ENCODE data around the gene C14orf180. TPM values are rescaled to one million over a fixed set of nuclear protein-coding genes. Genes with fewer than 3 reads are reported as not detected.

C14orf180 gene
- total and polyA plus RNA-seq, 10 of the 15 experiments (the other 5 are each of a cell fraction or from before 2014, with no cell fraction given) = not detected

- TF ChIP-seq USF1 (IDR thresholded peaks at IDR 0.05; ENCODE audit: borderline replicate concordance, extremely low read length, insufficient read depth, low read depth, low read length) = no peak
- TF ChIP-seq MAX (IDR thresholded peaks at IDR 0.05; ENCODE audit: low read depth, low read length) = no peak
- TF ChIP-seq PML (IDR thresholded peaks at IDR 0.05; ENCODE audit: low read length) = no peak
- TF ChIP-seq ZNF592 (IDR thresholded peaks at IDR 0.05) = no peak
- TF ChIP-seq ATF7 (IDR thresholded peaks at IDR 0.05; ENCODE audit: low read depth) = no peak
- TF ChIP-seq NFIC (IDR thresholded peaks at IDR 0.05; ENCODE audit: low read depth, low read length) = no peak
- TF ChIP-seq JUND (IDR thresholded peaks at IDR 0.05; ENCODE audit: low read depth, low read length) = no peak
These were observed 59.4 kb downstream of the C14orf180 start (continued) for GRCh38 chr14:104638927-104639450.

- H3K9ac ChIP-seq (ENCODE audit: control insufficient read depth, insufficient read depth, low read length) = no peak overlapping the region
- H3K9me3 ChIP-seq (replicated peaks; ENCODE audit: control insufficient read depth, insufficient read depth, low read length) = no peaks in the 10 kb centered on the region
- FAIRE-seq = no peak
- H4K20me1 ChIP-seq (ENCODE audit: control insufficient read depth, insufficient read depth) = no peaks in the 10 kb centered on the region
- RAD21 ChIA-PET (ENCODE audit: unreplicated experiment) = interaction anchor here (1.0 kb wide), 1 partner anchor 562 kb away, joined by 5 read pairs; no protein-coding TSS in a partner anchor
- WGBS (ENCODE audit: insufficient coverage, insufficient replicate concordance, low lambda C conversion rate, missing lambda C conversion rate) = 17% methylated on average over 5 of the region's 5 CpGs
- H3K4me1 ChIP-seq (ENCODE audit: control insufficient read depth, insufficient read depth, low read length) = no peaks in the 10 kb centered on the region
- no peaks in the 10 kb centered on the region for H3K36me3 ChIP-seq (ENCODE audit: control insufficient read depth in 2 of 2, insufficient read depth in 2 of 2, low read length in 1 of 2)
- SMC1A ChIA-PET (ENCODE audit: uncharacterized antibody, unreplicated experiment) = no interaction called here
- POLR2A ChIA-PET = no interaction called here
- no peak for ATAC-seq
- H3K27ac ChIP-seq (ENCODE audit: control insufficient read depth, insufficient read depth) = no peak overlapping the region
- in situ Hi-C loops (cut with MboI) = no loop called here
- CTCF ChIA-PET = interaction anchor here (1.2 to 2.7 kb wide), 2 partner anchors 9 to 562 kb away, joined by 6 to 7 read pairs; no protein-coding TSS in a partner anchor
- no peaks in the 10 kb centered on the region for H3K27me3 ChIP-seq (replicated peaks in 1 of 2; ENCODE audit: control insufficient read depth in 2 of 2, insufficient read depth in 2 of 2, low read length in 1 of 2)
- no peak for DNase-seq (ENCODE audit: low read depth, low spot score)
- no peaks in the 10 kb centered on the region for H3K79me2 ChIP-seq (ENCODE audit: control insufficient read depth, insufficient read depth, low read length)
- H2AFZ ChIP-seq (ENCODE audit: control insufficient read depth, low read depth, low read length) = no peak overlapping the region
- intact Hi-C loops (cut with micrococcal nuclease; ENCODE audit: unreplicated experiment) = no loop called here
- no peak overlapping the region for H3K4me3 ChIP-seq
- TF ChIP-seq ELK1 (IDR thresholded peaks at IDR 0.05; ENCODE audit: low read depth, low read length) = no peak
- TF ChIP-seq MXI1 (IDR thresholded peaks at IDR 0.05; ENCODE audit: low read depth, low read length) = no peak
- no peak for TF ChIP-seq PML (IDR thresholded peaks at IDR 0.05; ENCODE audit: low read length)
- no peak for TF ChIP-seq PAX5 (IDR thresholded peaks at IDR 0.05; ENCODE audit: borderline replicate concordance, low read depth, low read length)
- no peak for TF ChIP-seq CTCF (IDR thresholded peaks at IDR 0.05 in 2 of 3, conservative IDR thresholded peaks at IDR 0.05 in 1 of 3; ENCODE audit: control insufficient read depth in 2 of 3, extremely low read depth in 1 of 3, insufficient read depth in 1 of 3, low read depth in 3 of 3, low read length in 3 of 3)
- no peak for TF ChIP-seq TCF7 (IDR thresholded peaks at IDR 0.05; ENCODE audit: borderline replicate concordance)
- TF ChIP-seq ZNF622 (IDR thresholded peaks at IDR 0.05) = no peak
- BruUV-seq (replicated peaks) = no TSS peak
- no peak overlapping the region for H3K4me2 ChIP-seq (ENCODE audit: control insufficient read depth, insufficient read depth)
These were observed 59.9 kb downstream of the C14orf180 start for GRCh38 chr14:104639471-104639870.

All from GM12878 (cell line).